CD4-positive, alpha-beta memory T cell (primary cell): ENCODE results near the gene CCL17. TPM values are rescaled to one million over a fixed set of nuclear protein-coding genes. Genes with fewer than 3 reads are reported as not detected.
A peak's percentile ranks its signal among the peaks of the same experiment; 100 is the strongest.

Source experiments
- CTCF ChIA-PET: fragments of 350-600 bp; sonication (Branson Sonifier 250); formaldehyde crosslinking; loops from one replicate; lab custom pipeline; 2021; ENCODE audit warnings: inconsistent platforms; ENCODE audit not compliant: partially characterized antibody; lab: Charles Lee
- POLR2A ChIA-PET: fragments of 350-600 bp; sonication (Branson Sonifier 250); formaldehyde crosslinking; loops from one replicate; lab custom pipeline; 2021; ENCODE audit not compliant: partially characterized antibody; lab: Charles Lee
- DNase-seq, 5 donors: peaks; one replicate each; pipeline versions ENCODE4 v3.0.0 to v3.0.0-alpha.2; 2020 to 2022; ENCODE audit warnings: mixed read lengths in 1 of 5
- H3K27ac ChIP-seq: one replicate; pipeline ENCODE4 v1.7.0; 2013; ENCODE audit warnings: low read depth, low read length
- H3K27me3 ChIP-seq: 2 replicates; pipeline ENCODE4 v1.7.0; 2013; ENCODE audit warnings: mild to moderate bottlenecking, low read length, moderate library complexity; ENCODE audit not compliant: insufficient read depth
- H3K36me3 ChIP-seq: 2 replicates; pipeline ENCODE4 v1.7.0; 2013; ENCODE audit warnings: mild to moderate bottlenecking, low read length, moderate library complexity; ENCODE audit not compliant: insufficient read depth
- H3K4me1 ChIP-seq: 2 replicates; pipeline ENCODE4 v1.7.0; 2013; ENCODE audit warnings: mild to moderate bottlenecking, low read length, moderate library complexity; ENCODE audit not compliant: insufficient read depth
- H3K4me3 ChIP-seq, 2 donors: one replicate each; pipeline ENCODE4 v1.7.0; 2013; ENCODE audit warnings: low read length in 2 of 2, mild to moderate bottlenecking in 1 of 2
- H3K9me3 ChIP-seq, 2 donors: one replicate each; pipeline ENCODE4 v1.7.0; 2013; ENCODE audit warnings: low read length in 2 of 2, control low read depth in 1 of 2; ENCODE audit not compliant: control insufficient read depth in 1 of 2
- H3K27ac Mint-ChIP-seq, 7 donors: one replicate each; pipeline ENCODE4 v1.8.0; 2020 to 2021; ENCODE audit warnings: mixed read lengths in 7 of 7, mild to moderate bottlenecking in 6 of 7, inconsistent platforms in 3 of 7, moderate library complexity in 3 of 7
- H3K27me3 Mint-ChIP-seq, 2 donors: one replicate each; pipeline ENCODE4 v1.8.0; 2020 to 2021; ENCODE audit warnings: mixed read lengths in 2 of 2
- H3K36me3 Mint-ChIP-seq, 2 donors: one replicate each; pipeline ENCODE4 v1.8.0; 2020 to 2021; ENCODE audit warnings: mixed read lengths in 2 of 2, inconsistent platforms in 1 of 2, mild to moderate bottlenecking in 1 of 2
- H3K4me1 Mint-ChIP-seq, 4 donors: one replicate each; pipeline ENCODE4 v1.8.0; 2020 to 2021; ENCODE audit warnings: mixed read lengths in 4 of 4, mild to moderate bottlenecking in 1 of 4
- H3K4me3 Mint-ChIP-seq, 8 donors: one replicate each; pipeline ENCODE4 v1.8.0; 2020 to 2021; ENCODE audit warnings: mixed read lengths in 8 of 8, mild to moderate bottlenecking in 7 of 8, moderate library complexity in 6 of 8, inconsistent platforms in 3 of 8
- H3K9me3 Mint-ChIP-seq, 8 donors: one replicate each; pipeline ENCODE4 v1.8.0; 2020 to 2021; ENCODE audit warnings: mixed read lengths in 8 of 8, mild to moderate bottlenecking in 5 of 8, inconsistent platforms in 3 of 8, moderate library complexity in 1 of 8
- intact Hi-C: fragments of 100-400 bp; cut with micrococcal nuclease; formaldehyde crosslinking; loops from one replicate; pipeline ENCODE4 v1.15.1; 2023
- polyA plus RNA-seq, 2 donors: library from polyadenylated mRNA; unstranded; fragments of 300-500 nt; fragmentation: Illumina TruSeq; gene quantifications; one replicate each; pipeline ENCODE4 v1.2.3, GENCODE V29; 2021
- total RNA-seq, 2 experiments: library from RNA; stranded (reverse); gene quantifications; one replicate each; pipeline ENCODE4 v1.2.3, GENCODE V29; 2021

Gene CCL17
- total and polyA plus RNA-seq, 4 experiments from 2014 or later: not detected

DNA sequence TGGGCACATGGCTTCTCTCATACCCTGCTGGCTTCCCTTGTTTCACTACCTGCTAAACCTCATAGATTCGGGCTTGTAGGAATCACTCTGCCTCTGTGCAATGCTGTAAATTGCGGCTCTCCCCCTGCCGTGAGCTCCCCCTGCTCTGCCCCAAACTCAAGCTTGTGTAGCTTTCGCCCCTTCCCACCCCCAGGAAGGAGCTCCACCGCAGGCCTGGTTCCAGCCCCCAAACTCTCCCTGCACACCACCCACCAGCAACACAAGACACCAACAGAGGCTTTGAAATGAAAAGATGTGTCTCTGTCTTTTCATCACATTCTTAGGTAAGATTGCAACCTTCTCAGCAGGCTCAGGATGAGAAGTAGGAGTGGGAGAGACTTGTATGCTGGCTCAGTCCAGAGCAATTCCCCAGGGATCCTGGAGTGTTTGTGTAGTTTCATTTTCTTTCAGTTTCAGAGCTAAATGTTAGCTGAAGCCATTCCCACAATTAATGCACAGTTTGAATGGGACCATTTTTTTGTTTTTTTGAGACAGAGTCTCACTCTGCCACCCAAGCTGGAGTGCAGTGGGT lies 18.1 kb upstream of the CCL17 start:
- Mint-ChIP-seq H3K36me3 (no peaks in the 10 kb centered on the region), H3K27me3 (peaks cover 0 to 2% of the 10 kb centered on the region in 2 donors), H3K4me3 (no peak overlapping the region), H3K4me1 (peaks cover 0 to under 1% (median 0%) of the 10 kb centered on the region in 4 donors), H3K27ac (peak overlapping the region in 1 of 7 donors; percentile 17), H3K9me3 (no peaks in the 10 kb centered on the region)
- intact Hi-C loops: no loop called here
- H3K4me3 ChIP-seq: no peak overlapping the region
- H3K4me1 ChIP-seq: no peaks in the 10 kb centered on the region
- H3K27ac ChIP-seq: no peak overlapping the region
- no peaks in the 10 kb centered on the region for H3K9me3 ChIP-seq
- H3K27me3 ChIP-seq: no peaks in the 10 kb centered on the region
- H3K36me3 ChIP-seq: no peaks in the 10 kb centered on the region
- CTCF ChIA-PET: interaction anchor here (0.7 to 0.9 kb wide), 2 partner anchors 30 to 72 kb away, joined by 3 read pairs; no protein-coding TSS in a partner anchor
- DNase-seq: no peak
- POLR2A ChIA-PET: no interaction called here

- Mint-ChIP-seq H3K9me3 (no peaks in the 10 kb centered on the region), H3K27ac (no peak overlapping the region), H3K4me3 (no peak overlapping the region), H3K36me3 (no peaks in the 10 kb centered on the region), H3K4me1 (no peaks in the 10 kb centered on the region), H3K27me3 (peaks cover 0 to 2% of the 10 kb centered on the region in 2 donors)
- no peaks in the 10 kb centered on the region for H3K4me1 ChIP-seq
- intact Hi-C loops: no loop called here
- no peak overlapping the region for H3K4me3 ChIP-seq
- POLR2A ChIA-PET: no interaction called here
- no peaks in the 10 kb centered on the region for H3K9me3 ChIP-seq
- no peaks in the 10 kb centered on the region for H3K27me3 ChIP-seq
- no peak for DNase-seq
- no peak overlapping the region for H3K27ac ChIP-seq
- CTCF ChIA-PET: no interaction called here
- no peaks in the 10 kb centered on the region for H3K36me3 ChIP-seq
These were observed 16.8 kb upstream of the CCL17 start for GRCh38 chr16:57387598-57388354.

- Histone ChIP-seq H3K4me3 (no peak overlapping the region), H3K27ac (no peak overlapping the region), H3K4me1 (no peaks in the 10 kb centered on the region), H3K36me3 (no peaks in the 10 kb centered on the region), H3K27me3 (no peaks in the 10 kb centered on the region), H3K9me3 (no peaks in the 10 kb centered on the region)
- peaks cover 0 to 2% of the 10 kb centered on the region in 2 donors for H3K27me3 Mint-ChIP-seq
- DNase-seq: no peak
- intact Hi-C loops: no loop called here
- no peaks in the 10 kb centered on the region for H3K36me3 Mint-ChIP-seq
- no peaks in the 10 kb centered on the region for H3K4me1 Mint-ChIP-seq
- POLR2A ChIA-PET: no interaction called here
- CTCF ChIA-PET: no interaction called here
- H3K9me3 Mint-ChIP-seq: no peaks in the 10 kb centered on the region
- H3K4me3 Mint-ChIP-seq: no peak overlapping the region
- H3K27ac Mint-ChIP-seq: no peak overlapping the region
These were observed 16.0 kb upstream of the CCL17 start for GRCh38 chr16:57388359-57389086.

GRCh38 chr16:57389087-57389468 lies 15.5 kb upstream of the CCL17 start:
- H3K27me3 Mint-ChIP-seq: peaks cover 0 to 2% of the 10 kb centered on the region in 2 donors
- H3K4me3 Mint-ChIP-seq: no peak overlapping the region
- no peaks in the 10 kb centered on the region for H3K36me3 Mint-ChIP-seq
- H3K9me3 Mint-ChIP-seq: no peaks in the 10 kb centered on the region
- no peak for DNase-seq
- CTCF ChIA-PET: no interaction called here
- POLR2A ChIA-PET: no interaction called here
- H3K27me3 ChIP-seq: no peaks in the 10 kb centered on the region
- intact Hi-C loops: no loop called here
- no peaks in the 10 kb centered on the region for H3K4me1 Mint-ChIP-seq
- no peak overlapping the region for H3K27ac Mint-ChIP-seq
- no peak overlapping the region for H3K27ac ChIP-seq
- no peaks in the 10 kb centered on the region for H3K9me3 ChIP-seq
- no peaks in the 10 kb centered on the region for H3K36me3 ChIP-seq
- H3K4me1 ChIP-seq: no peaks in the 10 kb centered on the region
- no peak overlapping the region for H3K4me3 ChIP-seq

GRCh38 chr16:57390636-57391295 lies 13.8 kb upstream of the CCL17 start:
- no peak overlapping the region for H3K4me3 ChIP-seq
- no peaks in the 10 kb centered on the region for H3K36me3 ChIP-seq
- Mint-ChIP-seq H3K4me3 (no peak overlapping the region), H3K36me3 (no peaks in the 10 kb centered on the region), H3K9me3 (no peaks in the 10 kb centered on the region), H3K27me3 (peaks cover 0 to 2% of the 10 kb centered on the region in 2 donors), H3K4me1 (no peaks in the 10 kb centered on the region), H3K27ac (no peak overlapping the region)
- DNase-seq: no peak
- H3K27ac ChIP-seq: no peak overlapping the region
- intact Hi-C loops: no loop called here
- POLR2A ChIA-PET: no interaction called here
- no peaks in the 10 kb centered on the region for H3K27me3 ChIP-seq
- no peaks in the 10 kb centered on the region for H3K9me3 ChIP-seq
- H3K4me1 ChIP-seq: no peaks in the 10 kb centered on the region
- CTCF ChIA-PET: interaction anchor here (1.7 kb wide), 1 partner anchor 26 kb away, joined by 3 read pairs; no protein-coding TSS in a partner anchor

DNA sequence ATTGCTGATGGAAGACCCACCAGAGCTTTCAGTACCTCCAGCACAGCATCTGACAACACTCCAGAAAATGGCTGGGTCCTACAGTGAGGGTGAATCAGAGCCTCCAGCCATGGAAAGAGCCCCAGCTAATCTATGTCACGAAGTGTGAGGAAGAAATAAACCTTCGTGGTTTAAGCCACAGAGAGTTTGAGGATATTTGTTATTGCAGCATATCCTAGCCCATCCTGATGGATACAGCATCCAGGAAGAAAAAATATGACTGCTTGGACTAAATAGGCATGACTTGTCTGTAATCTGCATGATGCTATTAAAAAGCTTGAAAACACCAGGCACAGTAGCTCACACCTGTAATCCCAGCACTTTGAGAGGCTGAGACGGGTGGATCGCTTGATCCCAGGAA lies 13.3 kb upstream of the CCL17 start:
- H3K36me3 ChIP-seq: no peaks in the 10 kb centered on the region
- no peak overlapping the region for H3K4me3 Mint-ChIP-seq
- ChIA-PET POLR2A (no interaction called here), CTCF (interaction anchor here (1.1 to 1.7 kb wide), 2 partner anchors 8 to 25 kb away, joined by 3 read pairs; no protein-coding TSS in a partner anchor)
- H3K4me1 Mint-ChIP-seq: no peaks in the 10 kb centered on the region
- no peak overlapping the region for H3K27ac ChIP-seq
- intact Hi-C loops: no loop called here
- H3K4me3 ChIP-seq: no peak overlapping the region
- H3K27me3 Mint-ChIP-seq: peaks cover 2% of the 10 kb centered on the region in 2 donors
- no peaks in the 10 kb centered on the region for H3K4me1 ChIP-seq
- H3K27me3 ChIP-seq: no peaks in the 10 kb centered on the region
- no peaks in the 10 kb centered on the region for H3K9me3 ChIP-seq
- no peak overlapping the region for H3K27ac Mint-ChIP-seq
- no peak for DNase-seq
- no peaks in the 10 kb centered on the region for H3K9me3 Mint-ChIP-seq
- H3K36me3 Mint-ChIP-seq: no peaks in the 10 kb centered on the region

DNA sequence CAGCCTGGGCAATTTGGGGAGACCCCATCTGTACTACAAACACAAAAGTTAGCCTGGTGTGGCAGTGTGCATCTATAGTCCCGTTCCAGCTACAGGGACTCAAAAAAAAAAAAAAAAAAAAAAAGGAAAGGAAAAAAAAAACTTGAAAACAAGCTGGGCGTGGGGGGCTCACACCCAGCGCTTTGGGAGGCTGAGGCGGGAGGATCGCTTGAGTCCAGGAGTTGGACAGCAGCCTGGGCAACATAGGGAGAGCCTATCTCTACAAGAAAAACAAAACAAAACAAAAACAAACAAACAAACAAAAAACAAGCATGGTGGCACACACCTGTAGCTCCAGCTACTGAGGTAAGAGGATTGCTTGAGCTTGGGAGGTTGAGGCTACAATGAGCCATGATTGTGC lies 12.9 kb upstream of the CCL17 start:
- intact Hi-C loops: no loop called here
- Mint-ChIP-seq H3K9me3 (no peaks in the 10 kb centered on the region), H3K4me3 (no peak overlapping the region), H3K27ac (no peak overlapping the region), H3K36me3 (no peaks in the 10 kb centered on the region), H3K27me3 (peaks cover 2% of the 10 kb centered on the region in 2 donors), H3K4me1 (no peaks in the 10 kb centered on the region)
- H3K4me3 ChIP-seq: no peak overlapping the region
- no peaks in the 10 kb centered on the region for H3K27me3 ChIP-seq
- no peak for DNase-seq
- ChIA-PET CTCF (interaction anchor here (0.6 to 1.7 kb wide), 3 partner anchors 9 to 97 kb away, joined by 3 to 4 read pairs (median 3); no protein-coding TSS in a partner anchor), POLR2A (no interaction called here)
- no peaks in the 10 kb centered on the region for H3K9me3 ChIP-seq
- no peaks in the 10 kb centered on the region for H3K36me3 ChIP-seq
- no peak overlapping the region for H3K27ac ChIP-seq
- no peaks in the 10 kb centered on the region for H3K4me1 ChIP-seq
